Ovary (tissue), 3 donors: Measurements from ENCODE around the gene ZMAT2.

Experiments used
- EP300 ChIP-seq: sonication (generic); formaldehyde crosslinking; IDR thresholded peaks from one replicate; pipeline ENCODE4 v1.6.1; 2017; ENCODE audit warnings: antibody characterized with exemption
- POLR2A ChIP-seq: fragments of 450-650 bp; IDR thresholded peaks from one replicate; pipeline ENCODE4 v1.6.1; 2017; ENCODE audit warnings: antibody characterized with exemption, mild to moderate bottlenecking, moderate library complexity
- TF ChIP-seq, protein P1 (sequence below), 3 donors: fragments of 450-650 bp in 2 of 3; fragments of 200-600 bp in 1 of 3; IDR thresholded peaks; one replicate each; pipeline versions ENCODE4 v1.5.1 to v1.8.0; 2016 to 2022; ENCODE audit warnings: antibody characterized with exemption in 3 of 3, mild to moderate bottlenecking in 1 of 3
- donor health status: DM: no; HTN: no; CAD: no.

DNA sequence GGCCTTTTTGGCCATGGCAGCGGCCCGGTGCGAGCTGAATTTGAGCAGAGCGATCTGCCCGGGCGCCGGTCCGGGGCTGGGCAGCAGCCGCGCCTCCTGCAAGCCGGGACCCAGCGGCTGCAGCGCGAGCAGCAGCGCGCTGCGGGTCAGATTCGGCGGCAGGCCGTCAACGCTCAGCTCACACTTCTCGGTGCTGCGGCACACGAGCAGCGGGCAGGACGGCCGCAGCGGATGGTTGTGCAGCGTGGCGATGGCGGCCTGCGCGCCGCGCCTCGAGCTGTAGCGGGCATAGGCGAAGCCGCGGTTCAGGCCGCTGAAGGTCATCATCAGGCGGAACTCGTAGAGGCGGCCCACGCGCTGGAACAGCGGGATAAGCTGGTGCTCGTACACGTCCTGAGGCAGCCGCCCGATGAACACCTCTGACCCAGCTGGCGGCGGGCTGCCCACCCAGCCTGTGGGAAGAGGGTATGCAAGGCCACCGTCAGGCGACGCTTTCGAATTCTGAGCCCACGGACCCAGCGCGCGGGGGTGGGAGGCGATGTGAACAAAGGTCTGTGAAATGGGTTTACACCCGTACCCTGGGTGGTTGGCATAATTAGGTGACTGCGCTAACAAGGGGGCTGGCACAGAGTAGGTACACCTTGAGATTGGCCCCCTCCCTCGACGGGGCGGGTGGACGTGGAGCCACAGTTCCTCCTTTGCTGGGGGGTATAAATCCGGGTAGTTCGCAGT is 27.6 kb upstream of the ZMAT2 start:
- TF ChIP-seq, protein P1, sequence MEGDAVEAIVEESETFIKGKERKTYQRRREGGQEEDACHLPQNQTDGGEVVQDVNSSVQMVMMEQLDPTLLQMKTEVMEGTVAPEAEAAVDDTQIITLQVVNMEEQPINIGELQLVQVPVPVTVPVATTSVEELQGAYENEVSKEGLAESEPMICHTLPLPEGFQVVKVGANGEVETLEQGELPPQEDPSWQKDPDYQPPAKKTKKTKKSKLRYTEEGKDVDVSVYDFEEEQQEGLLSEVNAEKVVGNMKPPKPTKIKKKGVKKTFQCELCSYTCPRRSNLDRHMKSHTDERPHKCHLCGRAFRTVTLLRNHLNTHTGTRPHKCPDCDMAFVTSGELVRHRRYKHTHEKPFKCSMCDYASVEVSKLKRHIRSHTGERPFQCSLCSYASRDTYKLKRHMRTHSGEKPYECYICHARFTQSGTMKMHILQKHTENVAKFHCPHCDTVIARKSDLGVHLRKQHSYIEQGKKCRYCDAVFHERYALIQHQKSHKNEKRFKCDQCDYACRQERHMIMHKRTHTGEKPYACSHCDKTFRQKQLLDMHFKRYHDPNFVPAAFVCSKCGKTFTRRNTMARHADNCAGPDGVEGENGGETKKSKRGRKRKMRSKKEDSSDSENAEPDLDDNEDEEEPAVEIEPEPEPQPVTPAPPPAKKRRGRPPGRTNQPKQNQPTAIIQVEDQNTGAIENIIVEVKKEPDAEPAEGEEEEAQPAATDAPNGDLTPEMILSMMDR (IDR thresholded peaks at IDR 0.05) = no peak
- no peak for TF ChIP-seq POLR2A
- no peak for TF ChIP-seq EP300
